ENCODE data around the gene PLAGL1. TPM values are rescaled to one million over a fixed set of nuclear protein-coding genes. Genes with fewer than 3 reads are reported as not detected.

The PLAGL1 gene
- total RNA-seq, 1 donor from 2014 or later, result 44.7 TPM

GRCh38 chr6:143957679-143958274 lies 50.3 kb downstream of the PLAGL1 start:
- no peaks in the 10 kb centered on the region for H3K36me3 ChIP-seq
- H3K4me3 ChIP-seq, result no peak overlapping the region
- no peak overlapping the region for H3K27ac ChIP-seq
- ATAC-seq (no peak), DNase-seq (no peak)
- peaks cover 24% of the 10 kb centered on the region for H3K4me1 ChIP-seq
- no peaks in the 10 kb centered on the region for H3K27me3 ChIP-seq (ENCODE audit: low read depth)
- H3K9me3 ChIP-seq, result no peaks in the 10 kb centered on the region
- TF ChIP-seq CTCF (IDR thresholded peaks at IDR 0.05), result no peak
- intact Hi-C loops (cut with DNase I), result no loop called here

GRCh38 chr6:143955971-143956370 lies 52.1 kb downstream of the PLAGL1 start:
- no peak overlapping the region for H3K27ac ChIP-seq
- peaks cover 22% of the 10 kb centered on the region for H3K4me1 ChIP-seq
- no peaks in the 10 kb centered on the region for H3K36me3 ChIP-seq
- intact Hi-C loops (cut with DNase I), result no loop called here
- H3K27me3 ChIP-seq (ENCODE audit: low read depth), result no peaks in the 10 kb centered on the region
- H3K4me3 ChIP-seq, result no peak overlapping the region
- no peak for DNase-seq
- no peak for ATAC-seq
- no peaks in the 10 kb centered on the region for H3K9me3 ChIP-seq
- TF ChIP-seq CTCF (IDR thresholded peaks at IDR 0.05), result no peak

- no peak overlapping the region for H3K4me3 ChIP-seq
- H3K36me3 ChIP-seq, result no peaks in the 10 kb centered on the region
- no peak for TF ChIP-seq CTCF (IDR thresholded peaks at IDR 0.05)
- intact Hi-C loops (cut with DNase I), result no loop called here
- no peak overlapping the region for H3K27ac ChIP-seq
- ATAC-seq (no peak), DNase-seq (no peak)
- peaks cover 29% of the 10 kb centered on the region for H3K4me1 ChIP-seq
- no peaks in the 10 kb centered on the region for H3K9me3 ChIP-seq
- H3K27me3 ChIP-seq (ENCODE audit: low read depth), result no peaks in the 10 kb centered on the region
Measured at GRCh38 chr6:143953922-143954321, 54.1 kb downstream of the PLAGL1 start.

GRCh38 chr6:143952947-143953701 lies 54.9 kb downstream of the PLAGL1 start:
- H3K9me3 ChIP-seq, result no peaks in the 10 kb centered on the region
- H3K4me1 ChIP-seq, result peaks cover 29% of the 10 kb centered on the region
- ATAC-seq (peak; percentile 65 to 76), DNase-seq (peak; percentile 50)
- no peak for TF ChIP-seq CTCF (IDR thresholded peaks at IDR 0.05)
- H3K36me3 ChIP-seq, result peaks cover under 1% of the 10 kb centered on the region
- intact Hi-C loops (cut with DNase I), result no loop called here
- no peak overlapping the region for H3K27ac ChIP-seq
- no peaks in the 10 kb centered on the region for H3K27me3 ChIP-seq (ENCODE audit: low read depth)
- H3K4me3 ChIP-seq, result no peak overlapping the region

GRCh38 chr6:143952060-143952778 lies 55.8 kb downstream of the PLAGL1 start:
- intact Hi-C loops (cut with DNase I), result no loop called here
- H3K27me3 ChIP-seq (ENCODE audit: low read depth), result no peaks in the 10 kb centered on the region
- H3K27ac ChIP-seq, result no peak overlapping the region
- peaks cover 10% of the 10 kb centered on the region for H3K36me3 ChIP-seq
- H3K4me3 ChIP-seq, result no peak overlapping the region
- H3K9me3 ChIP-seq, result peaks cover 7% of the 10 kb centered on the region
- no peak for DNase-seq
- no peak for TF ChIP-seq CTCF (IDR thresholded peaks at IDR 0.05)
- peaks cover 29% of the 10 kb centered on the region for H3K4me1 ChIP-seq
- no peak for ATAC-seq

Measured in lower lobe of right lung (tissue), 2 donors.